Measurements from ENCODE around the gene ATP5MC2.

The ATP5MC2 gene

DNA sequence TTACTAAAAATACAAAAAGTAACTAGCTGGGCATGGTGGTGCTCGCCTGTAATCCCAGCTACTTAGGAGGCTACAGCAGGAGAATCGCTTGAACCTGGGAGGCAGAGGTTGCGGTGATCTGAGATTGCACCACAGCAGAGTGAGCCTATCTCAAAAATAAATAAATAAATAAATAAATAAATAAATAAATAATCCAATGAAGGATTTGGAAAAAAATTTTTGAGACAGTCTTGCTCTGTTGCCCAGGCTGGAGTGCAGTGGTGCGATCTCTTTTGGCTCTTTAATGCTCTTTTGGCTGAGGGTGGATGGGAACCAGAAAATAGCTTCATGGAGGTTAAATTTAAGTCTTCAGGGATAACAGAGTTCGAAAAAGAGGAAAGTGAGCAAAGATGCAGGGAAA, 11.7 kb downstream of the ATP5MC2 start:
- H3K79me2 ChIP-seq (ENCODE audit: insufficient read depth, low read length) = no peaks in the 10 kb centered on the region
- H4K20me1 ChIP-seq (ENCODE audit: insufficient read depth, low read length) = no peaks in the 10 kb centered on the region
- H3K36me3 ChIP-seq (ENCODE audit: insufficient read depth, low read length) = peaks cover 60% of the 10 kb centered on the region
- no peaks in the 10 kb centered on the region for H3K27me3 ChIP-seq (ENCODE audit: insufficient read depth, low read length)
- H3K4me1 ChIP-seq (ENCODE audit: insufficient read depth, low read length, severe bottlenecking) = no peaks in the 10 kb centered on the region
- no peak overlapping the region for H3K9ac ChIP-seq (ENCODE audit: low read length)
- no peaks in the 10 kb centered on the region for H3K9me2 ChIP-seq (ENCODE audit: low read depth, low read length)
- H3K4me3 ChIP-seq (ENCODE audit: low read depth, low read length, poor library complexity, severe bottlenecking) = no peak overlapping the region
- H2AFZ ChIP-seq (ENCODE audit: low read length) = no peak overlapping the region
- H3F3A ChIP-seq (ENCODE audit: insufficient read depth, low read length) = no peaks in the 10 kb centered on the region
- no peak for TF ChIP-seq EZH2 (IDR thresholded peaks at IDR 0.05; ENCODE audit: borderline replicate concordance, low read length)
- TF ChIP-seq, protein P1, sequence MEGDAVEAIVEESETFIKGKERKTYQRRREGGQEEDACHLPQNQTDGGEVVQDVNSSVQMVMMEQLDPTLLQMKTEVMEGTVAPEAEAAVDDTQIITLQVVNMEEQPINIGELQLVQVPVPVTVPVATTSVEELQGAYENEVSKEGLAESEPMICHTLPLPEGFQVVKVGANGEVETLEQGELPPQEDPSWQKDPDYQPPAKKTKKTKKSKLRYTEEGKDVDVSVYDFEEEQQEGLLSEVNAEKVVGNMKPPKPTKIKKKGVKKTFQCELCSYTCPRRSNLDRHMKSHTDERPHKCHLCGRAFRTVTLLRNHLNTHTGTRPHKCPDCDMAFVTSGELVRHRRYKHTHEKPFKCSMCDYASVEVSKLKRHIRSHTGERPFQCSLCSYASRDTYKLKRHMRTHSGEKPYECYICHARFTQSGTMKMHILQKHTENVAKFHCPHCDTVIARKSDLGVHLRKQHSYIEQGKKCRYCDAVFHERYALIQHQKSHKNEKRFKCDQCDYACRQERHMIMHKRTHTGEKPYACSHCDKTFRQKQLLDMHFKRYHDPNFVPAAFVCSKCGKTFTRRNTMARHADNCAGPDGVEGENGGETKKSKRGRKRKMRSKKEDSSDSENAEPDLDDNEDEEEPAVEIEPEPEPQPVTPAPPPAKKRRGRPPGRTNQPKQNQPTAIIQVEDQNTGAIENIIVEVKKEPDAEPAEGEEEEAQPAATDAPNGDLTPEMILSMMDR (IDR thresholded peaks at IDR 0.05; ENCODE audit: low read length) = no peak
- no peak overlapping the region for H3K27ac ChIP-seq (ENCODE audit: low read depth, low read length, poor library complexity, severe bottlenecking)
- no peaks in the 10 kb centered on the region for H3K9me3 ChIP-seq (ENCODE audit: low read length)
- H3K4me2 ChIP-seq (ENCODE audit: low read length) = no peak overlapping the region

DNA sequence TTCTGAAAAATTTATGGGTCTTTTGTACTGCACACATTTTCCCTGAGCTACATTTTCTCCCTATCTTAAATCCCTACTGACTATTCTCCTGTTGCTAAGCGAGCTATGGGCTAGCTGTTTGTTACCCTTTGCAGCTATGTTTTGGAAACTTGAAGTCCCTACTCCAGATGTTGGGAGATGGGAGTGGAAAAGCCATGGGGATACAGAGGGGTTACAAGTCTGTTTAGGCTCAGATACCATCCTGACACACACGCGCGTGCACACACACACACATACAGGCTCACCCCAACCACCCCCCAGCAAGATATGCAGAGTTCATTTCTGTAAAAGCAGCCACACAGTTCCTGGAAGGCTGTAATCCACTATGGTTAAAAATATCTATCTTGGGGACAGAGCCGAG, 15.8 kb downstream of the ATP5MC2 start:
- no peak overlapping the region for H3K9ac ChIP-seq (ENCODE audit: low read length)
- H3K4me1 ChIP-seq (ENCODE audit: insufficient read depth, low read length, severe bottlenecking) = no peaks in the 10 kb centered on the region
- H3K9me3 ChIP-seq (ENCODE audit: low read length) = no peaks in the 10 kb centered on the region
- no peak overlapping the region for H3K27ac ChIP-seq (ENCODE audit: low read depth, low read length, poor library complexity, severe bottlenecking)
- no peaks in the 10 kb centered on the region for H3K9me2 ChIP-seq (ENCODE audit: low read depth, low read length)
- peaks cover 26% of the 10 kb centered on the region for H3K36me3 ChIP-seq (ENCODE audit: insufficient read depth, low read length)
- H3K79me2 ChIP-seq (ENCODE audit: insufficient read depth, low read length) = no peaks in the 10 kb centered on the region
- no peaks in the 10 kb centered on the region for H3K27me3 ChIP-seq (ENCODE audit: insufficient read depth, low read length)
- H3F3A ChIP-seq (ENCODE audit: insufficient read depth, low read length) = no peaks in the 10 kb centered on the region
- no peaks in the 10 kb centered on the region for H4K20me1 ChIP-seq (ENCODE audit: insufficient read depth, low read length)
- H3K4me3 ChIP-seq (ENCODE audit: low read depth, low read length, poor library complexity, severe bottlenecking) = no peak overlapping the region
- no peak overlapping the region for H3K4me2 ChIP-seq (ENCODE audit: low read length)
- TF ChIP-seq EZH2 (IDR thresholded peaks at IDR 0.05; ENCODE audit: borderline replicate concordance, low read length) = no peak
- TF ChIP-seq, protein P1 (IDR thresholded peaks at IDR 0.05; ENCODE audit: low read length) = no peak
- H2AFZ ChIP-seq (ENCODE audit: low read length) = no peak overlapping the region

DNA sequence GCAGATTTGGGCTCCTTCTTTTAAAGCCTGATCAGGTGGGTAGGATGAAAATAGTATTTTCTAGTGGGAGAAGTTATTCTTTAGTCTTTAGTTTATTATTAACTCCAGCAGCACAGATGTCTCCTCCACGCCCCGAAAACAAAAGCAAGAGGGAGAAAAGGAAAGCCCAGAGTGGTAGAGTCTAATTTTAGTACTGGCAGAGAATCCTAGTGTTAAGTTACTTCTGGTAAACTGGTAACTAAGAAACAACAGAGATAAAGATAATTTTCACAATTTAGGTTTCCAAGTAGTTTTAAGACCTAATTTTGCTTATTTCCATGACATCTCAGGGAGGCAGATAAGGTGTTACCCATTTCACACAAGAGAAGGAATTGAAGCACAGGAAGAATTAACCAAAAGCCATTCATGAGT, 16.3 kb downstream of the ATP5MC2 start:
- peaks cover 22% of the 10 kb centered on the region for H3K36me3 ChIP-seq (ENCODE audit: insufficient read depth, low read length)
- no peaks in the 10 kb centered on the region for H4K20me1 ChIP-seq (ENCODE audit: insufficient read depth, low read length)
- no peaks in the 10 kb centered on the region for H3K79me2 ChIP-seq (ENCODE audit: insufficient read depth, low read length)
- no peak overlapping the region for H2AFZ ChIP-seq (ENCODE audit: low read length)
- no peak overlapping the region for H3K4me2 ChIP-seq (ENCODE audit: low read length)
- H3K9me3 ChIP-seq (ENCODE audit: low read length) = no peaks in the 10 kb centered on the region
- no peak overlapping the region for H3K9ac ChIP-seq (ENCODE audit: low read length)
- no peaks in the 10 kb centered on the region for H3K9me2 ChIP-seq (ENCODE audit: low read depth, low read length)
- H3F3A ChIP-seq (ENCODE audit: insufficient read depth, low read length) = no peaks in the 10 kb centered on the region
- TF ChIP-seq EZH2 (IDR thresholded peaks at IDR 0.05; ENCODE audit: borderline replicate concordance, low read length) = no peak
- TF ChIP-seq, protein P1 (IDR thresholded peaks at IDR 0.05; ENCODE audit: low read length) = no peak
- no peaks in the 10 kb centered on the region for H3K4me1 ChIP-seq (ENCODE audit: insufficient read depth, low read length, severe bottlenecking)
- H3K27ac ChIP-seq (ENCODE audit: low read depth, low read length, poor library complexity, severe bottlenecking) = no peak overlapping the region
- H3K27me3 ChIP-seq (ENCODE audit: insufficient read depth, low read length) = no peaks in the 10 kb centered on the region
- no peak overlapping the region for H3K4me3 ChIP-seq (ENCODE audit: low read depth, low read length, poor library complexity, severe bottlenecking)
